ENCODE data around the gene ANXA1. TPM values are rescaled to one million over a fixed set of nuclear protein-coding genes. Genes with fewer than 3 reads are reported as not detected.
A peak's percentile ranks its signal among the peaks of the same experiment; 100 is the strongest.
"Not testable (repeated sequence)": the region's sequence is repeated elsewhere in the genome, so short reads cannot be mapped to it uniquely, and the experiment has no call there.

ANXA1 gene
- total and polyA plus RNA-seq, 7 experiments from 2014 or later: 90.2 to 649 (median 145) TPM

DNA sequence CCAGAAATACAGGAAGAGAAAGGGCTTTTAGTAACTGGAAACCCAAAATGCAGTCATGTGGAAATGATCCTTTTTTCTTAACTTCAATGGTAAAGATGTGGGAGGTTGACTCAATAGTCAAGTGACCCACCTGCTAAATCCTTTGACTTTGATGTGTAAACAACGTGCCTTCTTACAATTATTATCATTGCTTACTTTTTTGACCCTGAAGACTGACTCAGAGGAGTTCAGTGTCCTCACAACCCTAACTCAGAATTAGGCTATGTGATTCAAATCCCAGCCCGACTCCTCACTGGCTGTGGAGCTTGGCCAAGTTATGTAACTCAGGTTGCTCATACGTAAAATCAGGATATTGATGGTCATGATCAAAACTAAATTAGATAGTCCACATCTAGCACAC, 27.9 kb downstream of the ANXA1 start:
- Histone ChIP-seq H3K4me1 (ENCODE audit: control insufficient read depth in 2 of 2, insufficient read depth in 2 of 2, low read length in 2 of 2) (no peaks in the 10 kb centered on the region), H3K27ac (ENCODE audit: low read depth, low read length) (no peak overlapping the region), H3K9me3 (ENCODE audit: control insufficient read depth in 2 of 3, low read length in 3 of 3) (no peaks in the 10 kb centered on the region), H3K27me3 (ENCODE audit: control insufficient read depth in 2 of 2, insufficient read depth in 2 of 2, low read length in 2 of 2) (no peaks in the 10 kb centered on the region), H3K36me3 (ENCODE audit: control insufficient read depth in 2 of 3, insufficient read depth in 3 of 3, low read length in 3 of 3) (no peaks in the 10 kb centered on the region), H3K4me3 (ENCODE audit: low read length) (no peak overlapping the region)
- intact Hi-C loops (cut with micrococcal nuclease): no loop called here
- Mint-ChIP-seq H3K27ac (no peak overlapping the region), H3K36me3 (no peaks in the 10 kb centered on the region), H3K4me3 (no peak overlapping the region), H3K27me3 (peaks cover 0 to 7% (median 0%) of the 10 kb centered on the region in 5 donors), H3K4me1 (peaks cover 0 to 7% (median under 1%) of the 10 kb centered on the region in 7 donors), H3K9me3 (peaks cover 0 to 2% (median 0%) of the 10 kb centered on the region in 11 donors)
- POLR2A ChIA-PET: no interaction called here
- DNase-seq (no peak), ATAC-seq (no peak)
- CTCF ChIA-PET: interaction anchor here (0.6 to 8.6 kb wide), 3 partner anchors 12 to 69 kb away, joined by 3 to 148 read pairs (median 4); no protein-coding TSS in a partner anchor

DNA sequence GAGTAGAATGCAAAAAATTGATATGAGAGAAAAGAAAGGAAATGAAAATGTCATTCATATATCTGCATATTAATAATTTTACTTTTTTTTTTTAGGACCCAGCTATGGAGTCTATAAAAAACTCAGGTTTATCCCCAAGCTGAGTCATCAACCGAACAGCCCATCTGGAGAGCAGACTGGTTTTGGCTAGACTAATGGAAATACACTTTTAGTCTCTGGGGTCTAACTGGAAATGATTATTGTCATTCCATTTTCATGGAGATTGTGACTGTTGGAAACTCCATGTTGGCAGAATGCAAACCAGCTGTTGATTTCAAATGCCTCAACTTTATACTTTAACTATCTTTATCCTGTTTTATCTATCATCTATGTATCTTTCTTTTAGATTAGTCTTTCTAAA, 28.7 kb downstream of the ANXA1 start:
- intact Hi-C loops (cut with micrococcal nuclease): loop anchor here (2.0 to 10.0 kb wide), 6 partner anchors 26 to 1143 kb away; no protein-coding TSS in a partner anchor
- peaks cover under 1 to 9% (median 2%) of the 10 kb centered on the region in 5 donors for H3K27me3 Mint-ChIP-seq
- CTCF ChIA-PET: interaction anchor here (8.6 kb wide), 1 partner anchor 70 kb away, joined by 148 read pairs; no protein-coding TSS in a partner anchor

DNA sequence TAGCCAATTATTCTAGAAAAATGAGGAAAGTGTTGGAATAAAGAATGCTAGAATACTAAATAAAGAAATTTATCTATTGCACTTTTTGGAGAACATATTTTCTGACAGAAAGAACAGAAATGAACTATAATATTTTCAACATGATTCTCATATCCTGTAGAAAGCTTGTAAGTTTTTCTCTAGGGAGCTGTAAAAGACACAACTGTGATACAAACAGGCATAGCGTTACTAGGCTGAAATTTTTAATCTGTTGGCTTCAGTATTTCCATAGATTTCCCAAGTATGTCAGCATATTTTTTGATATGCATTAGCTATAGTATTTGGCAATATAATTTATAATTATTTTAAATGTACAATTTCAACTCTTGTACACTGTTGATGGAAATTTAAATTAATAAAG, 31.3 kb downstream of the ANXA1 start:
- Histone ChIP-seq H3K36me3 (ENCODE audit: control insufficient read depth in 2 of 3, insufficient read depth in 3 of 3, low read length in 3 of 3) (no peaks in the 10 kb centered on the region), H3K27ac (ENCODE audit: low read depth, low read length) (no peak overlapping the region), H3K4me3 (ENCODE audit: low read length) (no peak overlapping the region), H3K9me3 (ENCODE audit: control insufficient read depth in 2 of 3, low read length in 3 of 3) (no peaks in the 10 kb centered on the region), H3K4me1 (ENCODE audit: control insufficient read depth in 2 of 2, insufficient read depth in 2 of 2, low read length in 2 of 2) (no peaks in the 10 kb centered on the region), H3K27me3 (ENCODE audit: control insufficient read depth in 2 of 2, insufficient read depth in 2 of 2, low read length in 2 of 2) (no peaks in the 10 kb centered on the region)
- ATAC-seq (no peak), DNase-seq (no peak)
- Mint-ChIP-seq H3K36me3 (no peaks in the 10 kb centered on the region), H3K27me3 (peaks cover 15 to 25% (median 24%) of the 10 kb centered on the region in 5 donors), H3K9me3 (peaks cover 0 to 15% (median 3%) of the 10 kb centered on the region in 11 donors), H3K4me1 (peaks cover 0 to 7% (median 0%) of the 10 kb centered on the region in 7 donors), H3K4me3 (no peak overlapping the region), H3K27ac (no peak overlapping the region)
- intact Hi-C loops (cut with micrococcal nuclease): loop anchor here (2.0 to 10.0 kb wide), 7 partner anchors 14 to 1146 kb away; no protein-coding TSS in a partner anchor
- ChIA-PET POLR2A (no interaction called here), CTCF (interaction anchor here (0.6 to 8.6 kb wide), 6 partner anchors 11 to 73 kb away, joined by 4 to 148 read pairs (median 6); no protein-coding TSS in a partner anchor)

More for the DNA sequence above, 28.7 kb downstream of the ANXA1 start:
- no peak for DNase-seq
- Histone ChIP-seq H3K27ac (ENCODE audit: low read depth, low read length) (no peak overlapping the region), H3K4me1 (ENCODE audit: control insufficient read depth in 2 of 2, insufficient read depth in 2 of 2, low read length in 2 of 2) (no peaks in the 10 kb centered on the region), H3K27me3 (ENCODE audit: control insufficient read depth in 2 of 2, insufficient read depth in 2 of 2, low read length in 2 of 2) (no peaks in the 10 kb centered on the region), H3K4me3 (ENCODE audit: low read length) (no peak overlapping the region), H3K36me3 (ENCODE audit: control insufficient read depth in 2 of 3, insufficient read depth in 3 of 3, low read length in 3 of 3) (no peaks in the 10 kb centered on the region), H3K9me3 (ENCODE audit: control insufficient read depth in 2 of 3, low read length in 3 of 3) (no peaks in the 10 kb centered on the region)
- POLR2A ChIA-PET: interaction anchor here (1.5 kb wide), 1 partner anchor 68 kb away, joined by 4 read pairs; no protein-coding TSS in a partner anchor
- Mint-ChIP-seq H3K4me3 (no peak overlapping the region), H3K4me1 (peaks cover 0 to 7% (median 0%) of the 10 kb centered on the region in 7 donors), H3K36me3 (no peaks in the 10 kb centered on the region), H3K27ac (peak overlapping the region in 1 of 9 donors; percentile 26), H3K9me3 (peaks cover 0 to 2% (median 0%) of the 10 kb centered on the region in 11 donors)
- no peak for ATAC-seq

DNA sequence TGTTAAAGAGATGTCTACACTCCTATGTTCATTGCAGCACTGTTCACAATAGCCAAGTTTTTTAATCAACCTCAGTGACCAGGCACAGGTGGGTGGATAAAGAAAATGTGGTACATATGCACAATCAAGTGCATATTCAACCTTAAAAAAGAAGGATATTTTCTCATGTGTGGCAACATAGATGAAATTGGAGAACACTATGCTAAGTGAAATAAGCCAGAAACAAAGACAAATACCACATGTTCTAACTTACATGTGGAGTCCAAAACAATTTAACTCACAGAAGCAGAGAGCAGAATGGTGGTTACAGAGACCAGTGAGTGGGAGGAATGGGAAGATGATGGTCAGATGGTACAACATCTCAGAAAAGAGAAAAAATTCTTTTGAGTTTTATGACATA, 31.8 kb downstream of the ANXA1 start:
- Mint-ChIP-seq H3K4me3 (no peak overlapping the region), H3K4me1 (peaks cover 0 to 7% (median 0%) of the 10 kb centered on the region in 7 donors), H3K27ac (no peak overlapping the region), H3K9me3 (peaks cover 0 to 15% (median 3%) of the 10 kb centered on the region in 11 donors), H3K36me3 (no peaks in the 10 kb centered on the region), H3K27me3 (peaks cover 17 to 29% (median 25%) of the 10 kb centered on the region in 5 donors)
- CTCF ChIA-PET: interaction anchor here (0.6 to 8.6 kb wide), 6 partner anchors 11 to 811 kb away, joined by 3 to 148 read pairs (median 6); no protein-coding TSS in a partner anchor
- H3K27me3 ChIP-seq (ENCODE audit: control insufficient read depth in 2 of 2, insufficient read depth in 2 of 2, low read length in 2 of 2): no peaks in the 10 kb centered on the region
- no peaks in the 10 kb centered on the region for H3K36me3 ChIP-seq (ENCODE audit: control insufficient read depth in 2 of 3, insufficient read depth in 3 of 3, low read length in 3 of 3)
- ATAC-seq: no peak
- no peaks in the 10 kb centered on the region for H3K9me3 ChIP-seq (ENCODE audit: control insufficient read depth in 2 of 3, low read length in 3 of 3)
- no peak overlapping the region for H3K27ac ChIP-seq (ENCODE audit: low read depth, low read length)
- POLR2A ChIA-PET: no interaction called here
- no peak overlapping the region for H3K4me3 ChIP-seq (ENCODE audit: low read length)
- no peaks in the 10 kb centered on the region for H3K4me1 ChIP-seq (ENCODE audit: control insufficient read depth in 2 of 2, insufficient read depth in 2 of 2, low read length in 2 of 2)
- intact Hi-C loops (cut with micrococcal nuclease): loop anchor here (2.0 to 10.0 kb wide), 7 partner anchors 15 to 1146 kb away; no protein-coding TSS in a partner anchor
- no peak for DNase-seq

DNA sequence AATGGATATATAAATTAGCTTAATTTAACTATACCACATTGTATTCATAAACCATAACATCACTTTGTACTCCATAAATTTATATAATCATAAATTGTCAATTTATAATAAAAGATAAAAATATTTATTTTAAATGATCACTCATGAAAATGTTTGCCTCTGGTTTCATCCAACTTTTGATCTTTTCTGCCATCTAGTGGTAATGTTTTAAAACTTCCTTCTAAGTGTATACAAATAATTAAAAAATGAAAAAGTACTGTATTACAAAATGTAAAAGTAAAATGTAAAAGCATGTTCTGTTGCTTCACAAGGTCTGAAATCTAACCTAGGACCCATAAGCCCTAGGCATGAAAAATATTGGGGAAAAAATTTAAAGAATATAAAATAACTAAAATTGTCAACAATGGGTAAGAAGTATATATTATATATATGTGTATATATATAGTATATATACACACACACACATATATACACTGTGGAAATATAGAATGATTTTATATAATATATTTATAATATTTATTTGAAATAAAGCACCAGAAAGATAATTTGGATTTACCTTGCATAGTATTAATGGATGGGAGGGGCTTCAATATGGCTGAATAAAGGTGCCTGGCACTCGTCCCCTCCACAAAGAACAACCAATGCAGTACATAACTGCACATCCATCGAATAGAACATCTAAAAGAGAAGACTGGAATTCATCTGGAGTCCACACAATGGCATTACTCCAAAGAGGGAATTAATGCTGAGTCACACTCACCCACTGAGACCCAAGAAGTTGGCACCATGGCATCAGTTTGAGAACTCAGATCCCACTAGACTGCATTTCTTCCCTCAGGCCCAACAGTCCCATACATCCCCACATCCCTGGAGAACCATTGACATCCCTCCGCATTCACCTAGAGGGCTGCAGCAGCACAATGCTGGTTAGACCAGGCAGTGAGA, 32.5 kb downstream of the ANXA1 start:
- intact Hi-C loops (cut with micrococcal nuclease): loop anchor here (1.0 to 10.0 kb wide), 12 partner anchors 15 to 1147 kb away; no protein-coding TSS in a partner anchor
- H3K27me3 Mint-ChIP-seq: peaks cover 17 to 37% (median 25%) of the 10 kb centered on the region in 5 donors
- DNase-seq: peak in 6 of 9 donors; percentile 41 to 70 (median 57)
- no peaks in the 10 kb centered on the region for H3K4me1 ChIP-seq (ENCODE audit: control insufficient read depth in 2 of 2, insufficient read depth in 2 of 2, low read length in 2 of 2)
- H3K36me3 ChIP-seq (ENCODE audit: control insufficient read depth in 2 of 3, insufficient read depth in 3 of 3, low read length in 3 of 3): no peaks in the 10 kb centered on the region
- no peak overlapping the region for H3K4me3 ChIP-seq (ENCODE audit: low read length)
- ChIA-PET POLR2A (no interaction called here), CTCF (interaction anchor here (0.6 to 8.6 kb wide), 7 partner anchors 12 to 812 kb away, joined by 3 to 148 read pairs (median 5); no protein-coding TSS in a partner anchor)
- H3K4me3 Mint-ChIP-seq: no peak overlapping the region
- H3K36me3 Mint-ChIP-seq: no peaks in the 10 kb centered on the region
- H3K9me3 Mint-ChIP-seq: peaks cover 0 to 15% (median 3%) of the 10 kb centered on the region in 11 donors
- no peak overlapping the region for H3K27ac Mint-ChIP-seq
- H3K9me3 ChIP-seq (ENCODE audit: control insufficient read depth in 2 of 3, low read length in 3 of 3): no peaks in the 10 kb centered on the region
- H3K27ac ChIP-seq (ENCODE audit: low read depth, low read length): no peak overlapping the region
- no peaks in the 10 kb centered on the region for H3K27me3 ChIP-seq (ENCODE audit: control insufficient read depth in 2 of 2, insufficient read depth in 2 of 2, low read length in 2 of 2)
- peak; percentile 50 for ATAC-seq
- peaks cover 0 to 7% (median 0%) of the 10 kb centered on the region in 7 donors for H3K4me1 Mint-ChIP-seq

DNA sequence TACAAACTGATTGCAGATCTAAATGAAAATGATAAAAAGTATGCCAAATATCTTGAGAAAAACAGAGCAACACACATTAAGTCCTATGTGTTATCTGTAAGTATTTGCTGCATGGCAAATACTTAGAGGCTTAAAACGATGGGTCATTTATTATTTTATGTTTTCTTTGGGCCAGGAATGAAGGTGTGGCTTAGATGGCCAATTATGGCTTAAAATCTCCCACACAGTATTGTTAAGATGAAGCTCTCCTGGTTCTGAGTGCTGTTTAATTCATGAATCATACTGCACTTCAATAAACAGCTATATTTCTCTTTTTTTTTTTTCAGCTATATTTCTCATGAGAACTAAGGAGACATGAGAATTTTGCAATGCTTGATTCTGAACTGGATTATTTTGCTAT, 39.4 kb downstream of the ANXA1 start:
- H3K27ac ChIP-seq (ENCODE audit: low read depth, low read length); ATAC-seq; H3K4me3 Mint-ChIP-seq; H3K4me3 ChIP-seq (ENCODE audit: low read length); H3K4me1 Mint-ChIP-seq; H3K36me3 ChIP-seq (ENCODE audit: control insufficient read depth in 2 of 3, insufficient read depth in 3 of 3, low read length in 3 of 3); POLR2A ChIA-PET; H3K27ac Mint-ChIP-seq; H3K4me1 ChIP-seq (ENCODE audit: control insufficient read depth in 2 of 2, insufficient read depth in 2 of 2, low read length in 2 of 2); intact Hi-C loops (cut with micrococcal nuclease); H3K36me3 Mint-ChIP-seq; H3K27me3 ChIP-seq (ENCODE audit: control insufficient read depth in 2 of 2, insufficient read depth in 2 of 2, low read length in 2 of 2); H3K9me3 ChIP-seq (ENCODE audit: control insufficient read depth in 2 of 3, low read length in 3 of 3); DNase-seq; CTCF ChIA-PET: not testable (repeated sequence)
- H3K9me3 Mint-ChIP-seq: peaks cover 0 to 10% (median 0%) of the 10 kb centered on the region in 11 donors
- peaks cover 11 to 39% (median 16%) of the 10 kb centered on the region in 5 donors for H3K27me3 Mint-ChIP-seq
